ENCODE measurements around the gene HLA-A. TPM values are rescaled to one million over a fixed set of nuclear protein-coding genes. Genes with fewer than 3 reads are reported as not detected.

HLA-A gene
- total RNA-seq, 1 donor from 2014 or later: 660 TPM

- DNase-seq (ENCODE audit: low read depth, low spot score): no peak
These were observed 43.9 kb downstream of the HLA-A start for GRCh38 chr6:29986179-29986781.

GRCh38 chr6:29989211-29989610, 46.9 kb downstream of the HLA-A start:
- no peak for DNase-seq (ENCODE audit: low read depth, low spot score)

- DNase-seq (ENCODE audit: low read depth, low spot score): no peak
These were observed 48.6 kb downstream of the HLA-A start for GRCh38 chr6:29990931-29991330.

- no peak for DNase-seq (ENCODE audit: low read depth, low spot score)
These were observed 50.5 kb downstream of the HLA-A start for GRCh38 chr6:29992807-29993206.

- DNase-seq (ENCODE audit: low read depth, low spot score): no peak
These were observed 52.5 kb downstream of the HLA-A start for GRCh38 chr6:29994826-29995225.

- DNase-seq (ENCODE audit: low read depth, low spot score): peak; percentile 37
These were observed 53.0 kb downstream of the HLA-A start for GRCh38 chr6:29995340-29995777.

Other genes starting within 250 kb of the HLA-A start
- 8.3 and 19.9 TPM in 2 replicates for gene HLA-F, start 219.1 kb upstream of the HLA-A start, total RNA-seq
- not detected in 2 replicates for gene HLA-G, start 114.7 kb upstream of the HLA-A start, total RNA-seq
- gene POLR1H, start 118.7 kb downstream of the HLA-A start, total RNA-seq: 42.2 and 43.7 TPM in 2 replicates
- gene PPP1R11, start 124.7 kb downstream of the HLA-A start, total RNA-seq: 11.5 and 14.0 TPM in 2 replicates
- not detected in 2 replicates for gene RNF39, start 133.2 kb downstream of the HLA-A start, total RNA-seq
- gene TRIM31, start 170.6 kb downstream of the HLA-A start, total RNA-seq: not detected in 2 replicates
- not detected in 2 replicates for gene TRIM40, start 193.6 kb downstream of the HLA-A start, total RNA-seq
- not detected in 2 replicates for gene TRIM10, start 218.7 kb downstream of the HLA-A start, total RNA-seq
- gene TRIM15, start 221.0 kb downstream of the HLA-A start, total RNA-seq: not detected in 2 replicates